A549 (cell line): ENCODE results near the gene C4orf54. TPM values are rescaled to one million over a fixed set of nuclear protein-coding genes. Genes with fewer than 3 reads are reported as not detected.

ENCODE experiments used
- ATAC-seq, 2 experiments: fragments of 200-7000 bp in 1 of 2; fragments of >200 bp in 1 of 2; cut with Nextera tagmentation in 1 of 2; cut with Tn5 transposase in 1 of 2; 3 replicates each; pipeline versions ENCODE4 v1.8.0 to v1.9.1; 2018 to 2020; ENCODE audit warnings: mild to moderate bottlenecking in 1 of 2, moderate library complexity in 1 of 2
- CTCF ChIA-PET: fragments of 300-600 bp; sonication (Branson Sonifier 250); formaldehyde crosslinking; extraction: SDS; loops from one replicate; lab custom pipeline; 2021; ENCODE audit warnings: antibody characterized with exemption, inconsistent platforms; lab: Yijun Ruan, JAX
- POLR2A ChIA-PET: fragments of 350-600 bp; formaldehyde crosslinking; extraction: SDS; loops from one replicate; lab custom pipeline; 2021; ENCODE audit warnings: antibody characterized with exemption, inconsistent platforms; lab: Yijun Ruan, JAX
- DNase-seq, 2 experiments: peaks; one replicate each; pipeline versions ENCODE4 v3.0.0 to v3.0.0-alpha.2; 2011 to 2016; ENCODE audit warnings: low read depth in 1 of 2, low spot score in 1 of 2
- FAIRE-seq: peaks from 2 replicates; lab custom pipeline; 2011; peaks lifted over from hg19 to GRCh38; lab: Jason Lieb, UNC
- H3K27ac ChIP-seq, 2 experiments: fragments of >200 bp; sonication (Bioruptor Twin); formaldehyde crosslinking; 3 replicates each; pipeline ENCODE4 v1.5.1; 2016 to 2017
- H3K4me1 ChIP-seq: fragments of >200 bp; sonication (Bioruptor Twin); formaldehyde crosslinking; 3 replicates; pipeline ENCODE4 v1.6.1; 2016
- H3K4me2 ChIP-seq: fragments of >200 bp; sonication (Bioruptor Twin); formaldehyde crosslinking; 3 replicates; pipeline ENCODE4 v1.6.1; 2016
- H3K4me3 ChIP-seq: fragments of >200 bp; sonication (Bioruptor Twin); formaldehyde crosslinking; 3 replicates; pipeline ENCODE4 v1.5.1; 2016
- H3K9me3 ChIP-seq: fragments of >200 bp; sonication (Bioruptor Twin); formaldehyde crosslinking; 3 replicates; pipeline ENCODE4 v1.6.1; 2016
- CBX2 ChIP-seq: fragments of 200-600 bp; sonication (generic); IDR thresholded peaks from 2 replicates; pipeline ENCODE4 v1.6.1; 2016; ENCODE audit warnings: low read depth, mild to moderate bottlenecking, borderline replicate concordance
- E2F6 ChIP-seq: IDR thresholded peaks from 2 replicates; pipeline ENCODE4 v1.6.1; 2012; ENCODE audit warnings: low read depth, borderline replicate concordance
- ESRRA ChIP-seq: fragments of 150-350 bp; IDR thresholded peaks from 2 replicates; pipeline ENCODE4 v1.6.1; 2014; ENCODE audit warnings: mild to moderate bottlenecking, low read length, borderline replicate concordance
- FOSB ChIP-seq: fragments of 250-450 bp; sonication (Bioruptor Pico); IDR thresholded peaks from 2 replicates; pipeline ENCODE4 v1.5.0; 2020; ENCODE audit warnings: mild to moderate bottlenecking, moderate library complexity
- HDAC2 ChIP-seq: fragments of 200-600 bp; sonication (generic); IDR thresholded peaks from 2 replicates; pipeline ENCODE4 v1.6.1; 2016
- HEYL ChIP-seq: fragments of 250-450 bp; sonication (Bioruptor Pico); IDR thresholded peaks from 2 replicates; pipeline ENCODE4 v1.8.0; 2021; ENCODE audit warnings: mild to moderate bottlenecking, moderate library complexity
- MAZ ChIP-seq: fragments of 150-350 bp; IDR thresholded peaks from 2 replicates; pipeline ENCODE4 v1.6.1; 2014; ENCODE audit warnings: antibody characterized with exemption, low read depth, low read length, borderline replicate concordance
- MYC ChIP-seq: IDR thresholded peaks from 2 replicates; pipeline ENCODE4 v1.6.1; 2012; ENCODE audit warnings: mild to moderate bottlenecking, inconsistent platforms, low read length, improper control_type of control experiment, borderline replicate concordance
- PBX3 ChIP-seq: IDR thresholded peaks from 2 replicates; pipeline ENCODE4 v1.6.1; 2012
- POLR2A ChIP-seq: IDR thresholded peaks from 2 replicates; pipeline ENCODE4 v1.6.1; 2012; ENCODE audit warnings: mild to moderate bottlenecking, low read length
- POLR2AphosphoS2 ChIP-seq: conservative IDR thresholded peaks from 2 replicates; pipeline ENCODE4 v1.6.1; 2012; ENCODE audit warnings: low read length, improper control_type of control experiment, inconsistent platforms
- RAD21 ChIP-seq, 2 experiments: fragments of >200 bp in 1 of 2; sonication (Bioruptor Twin) in 1 of 2; formaldehyde crosslinking in 1 of 2; IDR thresholded peaks in 1 of 2; conservative IDR thresholded peaks in 1 of 2; 2 replicates in 1 of 2; 3 replicates in 1 of 2; pipeline ENCODE4 v1.6.1; 2012 to 2018; ENCODE audit warnings: inconsistent platforms in 1 of 2
- RFX5 ChIP-seq: fragments of 450-650 bp; IDR thresholded peaks from 2 replicates; pipeline ENCODE4 v1.7.1; 2014; ENCODE audit warnings: antibody characterized with exemption, mild to moderate bottlenecking, moderate library complexity
- RNF2 ChIP-seq: fragments of 200-600 bp; sonication (generic); IDR thresholded peaks from 2 replicates; pipeline ENCODE4 v1.6.1; 2016; ENCODE audit warnings: low read depth, mild to moderate bottlenecking, antibody characterized with exemption, moderate library complexity, borderline replicate concordance
- SMC3 ChIP-seq: fragments of >200 bp; sonication (Bioruptor Twin); formaldehyde crosslinking; IDR thresholded peaks from 3 replicates; pipeline ENCODE4 v1.6.1; 2018; ENCODE audit warnings: inconsistent platforms
- TP53 ChIP-seq: fragments of 250-450 bp; sonication (Bioruptor Pico); IDR thresholded peaks from 2 replicates; pipeline ENCODE4 v1.5.0; 2021; ENCODE audit warnings: mild to moderate bottlenecking, moderate library complexity
- ZC3H11A ChIP-seq: fragments of 450-650 bp; IDR thresholded peaks from 2 replicates; pipeline ENCODE4 v1.6.1; 2014; ENCODE audit warnings: antibody characterized with exemption, mild to moderate bottlenecking
- ZNF302 ChIP-seq: fragments of 250-450 bp; sonication (Bioruptor Pico); IDR thresholded peaks from 2 replicates; pipeline ENCODE4 v1.9.0; 2021; ENCODE audit warnings: inconsistent platforms, mild to moderate bottlenecking, moderate library complexity
- WGBS: methylation state at CpG from one replicate; pipeline ENCODE4 v1.1.6; 2017; ENCODE audit errors: missing lambda C conversion rate; 5-methylcytosine and 5-hydroxymethylcytosine counted together
- polyA plus RNA-seq, 4 experiments: library from polyadenylated mRNA; depleted of rRNA in 3 of 4; stranded (reverse); fragments of >200 nt; fragmentation: RNase III in 1 of 4; extraction: RNeasy Plus Mini Kit Qiagen cat#74134 plus additional on column Dnase treatment in 1 of 4; gene quantifications; 2 replicates in 3 of 4; 3 replicates in 1 of 4; pipeline ENCODE4 v1.2.3, GENCODE V29; 2011 to 2017
- TF ChIP-seq, protein P1 (sequence below): fragments of 250-450 bp; sonication (Bioruptor Pico); IDR thresholded peaks from 2 replicates; pipeline ENCODE4 v1.5.0; 2020; ENCODE audit warnings: low read depth, mild to moderate bottlenecking, moderate library complexity
- TF ChIP-seq, protein P2 (sequence below): fragments of 450-650 bp; IDR thresholded peaks from 2 replicates; pipeline ENCODE4 v1.6.1; 2014; ENCODE audit warnings: antibody characterized with exemption
- TF ChIP-seq, protein P3 (sequence below): fragments of >200 bp; sonication (Bioruptor Twin); formaldehyde crosslinking; IDR thresholded peaks from 3 replicates; pipeline ENCODE4 v1.6.1; 2016
- TF ChIP-seq, protein P4 (sequence below): fragments of >200 bp; sonication (Bioruptor Twin); formaldehyde crosslinking; IDR thresholded peaks from 2 replicates; pipeline ENCODE4 v1.6.1; 2016

C4orf54 gene
- polyA plus RNA-seq, 2 of the 4 experiments (the other 2 are of a cell fraction): not detected

GRCh38 chr4:99640676-99641075 is 17.0 kb downstream of the C4orf54 start:
- DNase-seq: no peak
- 45% methylated on average over 2 of the region's 2 CpGs for whole genome bisulfite sequencing
- no peak overlapping the region for H3K4me3 ChIP-seq
- TF ChIP-seq, protein P1, sequence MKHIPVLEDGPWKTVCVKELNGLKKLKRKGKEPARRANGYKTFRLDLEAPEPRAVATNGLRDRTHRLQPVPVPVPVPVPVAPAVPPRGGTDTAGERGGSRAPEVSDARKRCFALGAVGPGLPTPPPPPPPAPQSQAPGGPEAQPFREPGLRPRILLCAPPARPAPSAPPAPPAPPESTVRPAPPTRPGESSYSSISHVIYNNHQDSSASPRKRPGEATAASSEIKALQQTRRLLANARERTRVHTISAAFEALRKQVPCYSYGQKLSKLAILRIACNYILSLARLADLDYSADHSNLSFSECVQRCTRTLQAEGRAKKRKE (CRISPR knock-in tag): no peak
- TF ChIP-seq CBX2 (no peak), HEYL (no peak), POLR2A (no peak), MYC (no peak), RFX5 (no peak), SMC3 (no peak), MAZ (no peak)
- TF ChIP-seq, protein P2, sequence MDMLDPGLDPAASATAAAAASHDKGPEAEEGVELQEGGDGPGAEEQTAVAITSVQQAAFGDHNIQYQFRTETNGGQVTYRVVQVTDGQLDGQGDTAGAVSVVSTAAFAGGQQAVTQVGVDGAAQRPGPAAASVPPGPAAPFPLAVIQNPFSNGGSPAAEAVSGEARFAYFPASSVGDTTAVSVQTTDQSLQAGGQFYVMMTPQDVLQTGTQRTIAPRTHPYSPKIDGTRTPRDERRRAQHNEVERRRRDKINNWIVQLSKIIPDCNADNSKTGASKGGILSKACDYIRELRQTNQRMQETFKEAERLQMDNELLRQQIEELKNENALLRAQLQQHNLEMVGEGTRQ: no peak
- TF ChIP-seq, protein P3, sequence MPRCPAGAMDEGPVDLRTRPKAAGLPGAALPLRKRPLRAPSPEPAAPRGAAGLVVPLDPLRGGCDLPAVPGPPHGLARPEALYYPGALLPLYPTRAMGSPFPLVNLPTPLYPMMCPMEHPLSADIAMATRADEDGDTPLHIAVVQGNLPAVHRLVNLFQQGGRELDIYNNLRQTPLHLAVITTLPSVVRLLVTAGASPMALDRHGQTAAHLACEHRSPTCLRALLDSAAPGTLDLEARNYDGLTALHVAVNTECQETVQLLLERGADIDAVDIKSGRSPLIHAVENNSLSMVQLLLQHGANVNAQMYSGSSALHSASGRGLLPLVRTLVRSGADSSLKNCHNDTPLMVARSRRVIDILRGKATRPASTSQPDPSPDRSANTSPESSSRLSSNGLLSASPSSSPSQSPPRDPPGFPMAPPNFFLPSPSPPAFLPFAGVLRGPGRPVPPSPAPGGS: no peak
- TF ChIP-seq, all 56 proteins: peak for 0
- POLR2A ChIA-PET: no interaction called here
- ATAC-seq (no peak), FAIRE-seq (no peak)
- H3K4me2 ChIP-seq: no peak overlapping the region
- H3K4me1 ChIP-seq: no peaks in the 10 kb centered on the region
- no peaks in the 10 kb centered on the region for H3K9me3 ChIP-seq
- CTCF ChIA-PET: no interaction called here
- H3K27ac ChIP-seq: no peak overlapping the region

DNA sequence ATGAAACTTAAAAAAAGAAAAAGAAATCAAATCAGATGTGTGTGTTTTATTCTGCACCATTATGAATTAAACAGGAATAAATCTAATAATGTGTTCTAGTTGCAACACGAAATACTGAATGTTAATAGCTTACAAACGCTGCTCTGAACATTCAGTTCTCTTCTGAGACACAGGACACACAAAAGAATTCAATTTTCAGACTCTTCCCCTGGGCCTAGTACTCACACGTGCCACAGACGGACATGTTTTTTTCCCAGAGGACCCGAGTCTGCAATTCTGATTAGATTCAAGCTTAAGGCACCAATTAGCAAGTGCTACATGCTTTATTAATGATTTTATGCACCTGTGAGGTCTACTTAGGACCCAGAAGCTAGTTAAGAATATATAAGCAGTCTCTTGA is 20.5 kb downstream of the C4orf54 start:
- no peaks in the 10 kb centered on the region for H3K9me3 ChIP-seq
- ATAC-seq (no peak), FAIRE-seq (no peak), DNase-seq (no peak)
- WGBS: 41% methylated on average over 5 of the region's 5 CpGs
- no peak overlapping the region for H3K4me2 ChIP-seq
- ChIA-PET CTCF (no interaction called here), POLR2A (no interaction called here)
- TF ChIP-seq TP53 (CRISPR knock-in tag) (no peak), FOSB (no peak), ZC3H11A (no peak), ESRRA (no peak), HDAC2 (no peak), RNF2 (no peak), PBX3 (no peak), E2F6 (no peak), POLR2AphosphoS2 (no peak), ZNF302 (no peak), RAD21 (conservative IDR thresholded peaks at IDR 0.05 in 1 of 2, IDR thresholded peaks at IDR 0.05 in 1 of 2) (no peak)
- TF ChIP-seq, protein P4, sequence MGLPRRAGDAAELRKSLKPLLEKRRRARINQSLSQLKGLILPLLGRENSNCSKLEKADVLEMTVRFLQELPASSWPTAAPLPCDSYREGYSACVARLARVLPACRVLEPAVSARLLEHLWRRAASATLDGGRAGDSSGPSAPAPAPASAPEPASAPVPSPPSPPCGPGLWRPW: no peak
- TF ChIP-seq, protein P3: no peak
- H3K27ac ChIP-seq: no peak overlapping the region
- H3K4me1 ChIP-seq: no peaks in the 10 kb centered on the region
- H3K4me3 ChIP-seq: no peak overlapping the region
